ENCODE results near the gene C1orf159. TPM values are rescaled to one million over a fixed set of nuclear protein-coding genes. Genes with fewer than 3 reads are reported as not detected.
A peak's percentile ranks its signal among the peaks of the same experiment; 100 is the strongest.
"Not testable (repeated sequence)": the region's sequence is repeated elsewhere in the genome, so short reads cannot be mapped to it uniquely, and the experiment has no call there.

C1orf159 gene
- total and polyA plus RNA-seq, 4 donors = 4.4 to 27.0 (median 16.1) TPM

GRCh38 chr1:1069056-1069710 is 46.7 kb downstream of the C1orf159 start:
- H3K4me3 ChIP-seq (ENCODE audit: low read depth, low read length) = peak overlapping the region; percentile 46
- no peaks in the 10 kb centered on the region for H3K9me3 ChIP-seq (ENCODE audit: control insufficient read depth, insufficient read depth, low read length)
- H3K27ac ChIP-seq (ENCODE audit: low read depth, low read length) = no peak overlapping the region
- H3K4me1 ChIP-seq (ENCODE audit: control insufficient read depth, insufficient read depth, low read length) = peaks cover 27% of the 10 kb centered on the region
- DNase-seq (ENCODE audit: low read depth in 4 of 6, low spot score in 6 of 6) = peak; percentile 28 to 94 (median 44)
- WGBS (ENCODE audit: insufficient coverage) = under 1% methylated on average over 69 of the region's 75 CpGs
- H3K36me3 ChIP-seq (ENCODE audit: control insufficient read depth, insufficient read depth, low read length) = peaks cover 7% of the 10 kb centered on the region
- peaks cover 13% of the 10 kb centered on the region for H3K27me3 ChIP-seq (ENCODE audit: control insufficient read depth, insufficient read depth, low read length)

GRCh38 chr1:1068517-1069055 is 47.3 kb downstream of the C1orf159 start:
- Histone ChIP-seq H3K27me3 (ENCODE audit: control insufficient read depth, insufficient read depth, low read length) (peaks cover 16% of the 10 kb centered on the region), H3K4me3 (ENCODE audit: low read depth, low read length) (no peak overlapping the region), H3K36me3 (ENCODE audit: control insufficient read depth, insufficient read depth, low read length) (peaks cover 7% of the 10 kb centered on the region), H3K27ac (ENCODE audit: low read depth, low read length) (no peak overlapping the region), H3K4me1 (ENCODE audit: control insufficient read depth, insufficient read depth, low read length) (peaks cover 30% of the 10 kb centered on the region), H3K9me3 (ENCODE audit: control insufficient read depth, insufficient read depth, low read length) (no peaks in the 10 kb centered on the region)
- 1% methylated on average over 51 of the region's 55 CpGs for WGBS (ENCODE audit: insufficient coverage)
- DNase-seq (ENCODE audit: low read depth in 4 of 6, low spot score in 6 of 6) = peak in 1 of 6 donors; percentile 37

GRCh38 chr1:1067860-1068516 is 47.9 kb downstream of the C1orf159 start:
- Histone ChIP-seq H3K9me3 (ENCODE audit: control insufficient read depth, insufficient read depth, low read length) (no peaks in the 10 kb centered on the region), H3K4me3 (ENCODE audit: low read depth, low read length) (no peak overlapping the region), H3K27me3 (ENCODE audit: control insufficient read depth, insufficient read depth, low read length) (peaks cover 20% of the 10 kb centered on the region), H3K36me3 (ENCODE audit: control insufficient read depth, insufficient read depth, low read length) (peaks cover 7% of the 10 kb centered on the region), H3K4me1 (ENCODE audit: control insufficient read depth, insufficient read depth, low read length) (peaks cover 34% of the 10 kb centered on the region), H3K27ac (ENCODE audit: low read depth, low read length) (no peak overlapping the region)
- no peak for DNase-seq (ENCODE audit: low read depth in 4 of 6, low spot score in 6 of 6)
- WGBS (ENCODE audit: insufficient coverage) = 49% methylated on average over 26 of the region's 32 CpGs

GRCh38 chr1:1067284-1067859 is 48.5 kb downstream of the C1orf159 start:
- Histone ChIP-seq H3K27ac (ENCODE audit: low read depth, low read length) (no peak overlapping the region), H3K4me3 (ENCODE audit: low read depth, low read length) (no peak overlapping the region), H3K9me3 (ENCODE audit: control insufficient read depth, insufficient read depth, low read length) (no peaks in the 10 kb centered on the region), H3K27me3 (ENCODE audit: control insufficient read depth, insufficient read depth, low read length) (peaks cover 26% of the 10 kb centered on the region), H3K36me3 (ENCODE audit: control insufficient read depth, insufficient read depth, low read length) (peaks cover 7% of the 10 kb centered on the region), H3K4me1 (ENCODE audit: control insufficient read depth, insufficient read depth, low read length) (peaks cover 38% of the 10 kb centered on the region)
- WGBS (ENCODE audit: insufficient coverage) = 75% methylated on average over 51 of the region's 54 CpGs
- DNase-seq (ENCODE audit: low read depth in 4 of 6, low spot score in 6 of 6) = no peak

- Histone ChIP-seq H3K4me1 (ENCODE audit: control insufficient read depth, insufficient read depth, low read length) (peaks cover 41% of the 10 kb centered on the region), H3K4me3 (ENCODE audit: low read depth, low read length) (no peak overlapping the region), H3K9me3 (ENCODE audit: control insufficient read depth, insufficient read depth, low read length) (no peaks in the 10 kb centered on the region), H3K27ac (ENCODE audit: low read depth, low read length) (no peak overlapping the region), H3K27me3 (ENCODE audit: control insufficient read depth, insufficient read depth, low read length) (peaks cover 31% of the 10 kb centered on the region), H3K36me3 (ENCODE audit: control insufficient read depth, insufficient read depth, low read length) (peaks cover 7% of the 10 kb centered on the region)
- no peak for DNase-seq (ENCODE audit: low read depth in 4 of 6, low spot score in 6 of 6)
- 73% methylated on average over 20 of the region's 27 CpGs for WGBS (ENCODE audit: insufficient coverage)
These were observed 49.2 kb downstream of the C1orf159 start for GRCh38 chr1:1066403-1067283.

- not testable (repeated sequence) for H3K27ac ChIP-seq (ENCODE audit: low read depth, low read length); H3K4me3 ChIP-seq (ENCODE audit: low read depth, low read length); H3K36me3 ChIP-seq (ENCODE audit: control insufficient read depth, insufficient read depth, low read length); DNase-seq (ENCODE audit: low read depth in 4 of 6, low spot score in 6 of 6); H3K9me3 ChIP-seq (ENCODE audit: control insufficient read depth, insufficient read depth, low read length)
- Histone ChIP-seq H3K27me3 (ENCODE audit: control insufficient read depth, insufficient read depth, low read length) (peaks cover 38% of the 10 kb centered on the region), H3K4me1 (ENCODE audit: control insufficient read depth, insufficient read depth, low read length) (peaks cover 41% of the 10 kb centered on the region)
- 45% methylated on average over 6 of the region's 11 CpGs for WGBS (ENCODE audit: insufficient coverage)
These were observed 50.0 kb downstream of the C1orf159 start for GRCh38 chr1:1065940-1066304.

GRCh38 chr1:1065265-1065939 is 50.5 kb downstream of the C1orf159 start:
- Histone ChIP-seq H3K27ac (ENCODE audit: low read depth, low read length) (no peak overlapping the region), H3K27me3 (ENCODE audit: control insufficient read depth, insufficient read depth, low read length) (peaks cover 43% of the 10 kb centered on the region), H3K4me3 (ENCODE audit: low read depth, low read length) (no peak overlapping the region), H3K9me3 (ENCODE audit: control insufficient read depth, insufficient read depth, low read length) (no peaks in the 10 kb centered on the region), H3K4me1 (ENCODE audit: control insufficient read depth, insufficient read depth, low read length) (peaks cover 44% of the 10 kb centered on the region), H3K36me3 (ENCODE audit: control insufficient read depth, insufficient read depth, low read length) (peaks cover 7% of the 10 kb centered on the region)
- DNase-seq (ENCODE audit: low read depth in 4 of 6, low spot score in 6 of 6) = no peak
- 66% methylated on average over 13 of the region's 20 CpGs for WGBS (ENCODE audit: insufficient coverage)

GRCh38 chr1:1063945-1064831 is 51.7 kb downstream of the C1orf159 start:
- Histone ChIP-seq H3K27me3 (ENCODE audit: control insufficient read depth, insufficient read depth, low read length) (peaks cover 49% of the 10 kb centered on the region), H3K4me1 (ENCODE audit: control insufficient read depth, insufficient read depth, low read length) (peaks cover 41% of the 10 kb centered on the region), H3K9me3 (ENCODE audit: control insufficient read depth, insufficient read depth, low read length) (no peaks in the 10 kb centered on the region), H3K4me3 (ENCODE audit: low read depth, low read length) (no peak overlapping the region), H3K36me3 (ENCODE audit: control insufficient read depth, insufficient read depth, low read length) (peaks cover 7% of the 10 kb centered on the region), H3K27ac (ENCODE audit: low read depth, low read length) (no peak overlapping the region)
- whole genome bisulfite sequencing (ENCODE audit: insufficient coverage) = 22% methylated on average over 32 of the region's 50 CpGs
- DNase-seq (ENCODE audit: low read depth in 4 of 6, low spot score in 6 of 6) = peak in 2 of 6 donors; percentile 34 to 41
